Measurements from ENCODE around the gene FBN1.
A peak's percentile ranks its signal among the peaks of the same experiment; 100 is the strongest.

FBN1 gene

GRCh38 chr15:48569591-48570302, 75.8 kb downstream of the FBN1 start:
- ChIA-PET POLR2A (ENCODE audit: low non-redundant PET) (no interaction called here), CTCF (no interaction called here)
- no peak for DNase-seq (ENCODE audit: low spot score)
- TF ChIP-seq CTCF (conservative IDR thresholded peaks at IDR 0.05; ENCODE audit: low read depth), result no peak
- no peak overlapping the region for H3K27ac ChIP-seq

- no peak for TF ChIP-seq CTCF (conservative IDR thresholded peaks at IDR 0.05; ENCODE audit: low read depth)
- H3K27ac ChIP-seq, result peak overlapping the region; percentile 87
- ChIA-PET POLR2A (ENCODE audit: low non-redundant PET) (no interaction called here), CTCF (interaction anchor here (0.7 kb wide), 1 partner anchor 399 kb away, joined by 3 read pairs; no protein-coding TSS in a partner anchor)
- DNase-seq (ENCODE audit: low spot score), result no peak
Observed at GRCh38 chr15:48566668-48567067, 78.8 kb downstream of the FBN1 start.

GRCh38 chr15:48565560-48566482, 79.7 kb downstream of the FBN1 start:
- peak; percentile 88 for DNase-seq (ENCODE audit: low spot score)
- no peak overlapping the region for H3K27ac ChIP-seq
- no peak for TF ChIP-seq CTCF (conservative IDR thresholded peaks at IDR 0.05; ENCODE audit: low read depth)
- ChIA-PET POLR2A (ENCODE audit: low non-redundant PET) (no interaction called here), CTCF (no interaction called here)

- POLR2A ChIA-PET (ENCODE audit: low non-redundant PET), result no interaction called here
- no peak overlapping the region for H3K27ac ChIP-seq
- CTCF ChIA-PET, result no interaction called here
- DNase-seq (ENCODE audit: low spot score), result peak; percentile 16
- TF ChIP-seq CTCF (conservative IDR thresholded peaks at IDR 0.05; ENCODE audit: low read depth), result no peak
Observed at GRCh38 chr15:48564690-48565089, 80.8 kb downstream of the FBN1 start.

GRCh38 chr15:48563934-48564333, 81.6 kb downstream of the FBN1 start:
- H3K27ac ChIP-seq, result no peak overlapping the region
- CTCF ChIA-PET, result interaction anchor here (0.6 to 0.8 kb wide), 2 partner anchors 223 to 474 kb away, joined by 3 read pairs; no protein-coding TSS in a partner anchor
- no peak for DNase-seq (ENCODE audit: low spot score)
- POLR2A ChIA-PET (ENCODE audit: low non-redundant PET), result no interaction called here
- no peak for TF ChIP-seq CTCF (conservative IDR thresholded peaks at IDR 0.05; ENCODE audit: low read depth)

GRCh38 chr15:48560321-48561051, 85.0 kb downstream of the FBN1 start:
- no peak for DNase-seq (ENCODE audit: low spot score)
- ChIA-PET CTCF (interaction anchor here (0.7 kb wide), 1 partner anchor 53 kb away, joined by 3 read pairs; no protein-coding TSS in a partner anchor), POLR2A (ENCODE audit: low non-redundant PET) (no interaction called here)
- H3K27ac ChIP-seq, result no peak overlapping the region
- TF ChIP-seq CTCF (conservative IDR thresholded peaks at IDR 0.05; ENCODE audit: low read depth), result no peak
